Measurements from ENCODE around the gene ENTPD7. TPM values are rescaled to one million over a fixed set of nuclear protein-coding genes. Genes with fewer than 3 reads are reported as not detected.

ENTPD7 gene
- total and polyA plus RNA-seq, 2 of the 8 experiments (the other 6 are each of a cell fraction or from before 2014, with no cell fraction given): 5.0 to 15.6 TPM

- TF ChIP-seq CHD7 (IDR thresholded peaks at IDR 0.05; ENCODE audit: insufficient replicate concordance, low read length) (no peak), CHD1 (IDR thresholded peaks at IDR 0.05; ENCODE audit: low read depth, low read length) (no peak), ATF2 (IDR thresholded peaks at IDR 0.05; ENCODE audit: low read length) (no peak), CBX8 (IDR thresholded peaks at IDR 0.05; ENCODE audit: borderline replicate concordance, low read depth, low read length) (no peak), EGR1 (IDR thresholded peaks at IDR 0.05; ENCODE audit: borderline replicate concordance, low read depth, low read length) (no peak), SRF (IDR thresholded peaks at IDR 0.05; ENCODE audit: low read depth, low read length) (no peak), NRF1 (IDR thresholded peaks at IDR 0.05; ENCODE audit: low read depth, low read length) (peak; percentile 67), SP1 (IDR thresholded peaks at IDR 0.05; ENCODE audit: low read depth, low read length) (no peak), KDM5A (IDR thresholded peaks at IDR 0.05; ENCODE audit: low read length) (peak; percentile 53; the same call in 1 of the 2 replicates)
Measured at GRCh38 chr10:99732033-99732842, 72.9 kb downstream of the ENTPD7 start, which contains the start of the genes COX15 and CUTC (continued).
